Measurements from ENCODE around the gene FREM1. TPM values are rescaled to one million over a fixed set of nuclear protein-coding genes. Genes with fewer than 3 reads are reported as not detected.

Gene FREM1
- total RNA-seq, 1 experiment from 2014 or later, result 1.2 TPM

DNA sequence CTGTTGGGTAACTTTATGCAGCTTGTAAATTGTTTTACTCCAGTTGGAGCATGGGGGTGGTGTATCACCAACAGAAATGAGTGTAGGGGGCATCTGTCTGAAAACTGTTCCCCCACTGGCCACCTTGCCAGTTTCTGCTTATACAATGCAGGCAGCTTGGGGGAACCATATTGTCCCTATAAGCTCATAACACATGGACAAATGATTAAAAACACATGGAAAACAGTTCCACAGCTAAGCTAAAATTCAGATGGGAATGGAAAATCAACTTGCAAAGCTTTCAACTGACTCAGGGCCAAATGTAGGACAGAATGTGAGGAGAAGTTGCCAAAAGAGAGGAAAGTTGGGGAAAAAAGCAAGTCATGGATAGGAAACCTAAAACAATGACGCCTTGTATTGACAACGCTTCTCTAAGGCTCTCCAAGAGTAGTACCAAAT, 179.7 kb downstream of the FREM1 start:
- ChIA-PET CTCF (no interaction called here), POLR2A (ENCODE audit: unreplicated experiment) (interaction anchor here (0.6 kb wide), 1 partner anchor 181 kb away, joined by 4 read pairs; no protein-coding TSS in a partner anchor)
- DNase-seq (no peak), ATAC-seq (no peak)
- Histone ChIP-seq H3K9me2 (replicated peaks; ENCODE audit: low read length) (no peaks in the 10 kb centered on the region), H3K4me3 (ENCODE audit: low read length) (no peak overlapping the region), H2AFZ (ENCODE audit: low read length) (no peak overlapping the region), H3K79me2 (ENCODE audit: low read length) (no peaks in the 10 kb centered on the region), H3K27ac (ENCODE audit: low read length) (no peak overlapping the region), H3F3A (ENCODE audit: low read length, unreplicated experiment) (no peaks in the 10 kb centered on the region), H3K9ac (ENCODE audit: low read length) (no peak overlapping the region), H4K20me1 (ENCODE audit: low read length) (no peaks in the 10 kb centered on the region), H3K4me1 (ENCODE audit: insufficient read depth, low read length) (no peaks in the 10 kb centered on the region), H3K4me2 (ENCODE audit: low read length) (no peak overlapping the region), H3K27me3 (ENCODE audit: low read length) (no peaks in the 10 kb centered on the region), H3K36me3 (ENCODE audit: low read depth, low read length) (no peaks in the 10 kb centered on the region), H3K9me3 (ENCODE audit: low read length) (no peaks in the 10 kb centered on the region)
- BruUV-seq (replicated peaks), result no TSS peak
- intact Hi-C loops (cut with micrococcal nuclease), result no loop called here
- TF ChIP-seq EZH2phosphoT487 (IDR thresholded peaks at IDR 0.05; ENCODE audit: borderline replicate concordance, low read length) (no peak), EZH2 (IDR thresholded peaks at IDR 0.05; ENCODE audit: low read length, unreplicated experiment) (no peak)
- TF ChIP-seq, protein P1, sequence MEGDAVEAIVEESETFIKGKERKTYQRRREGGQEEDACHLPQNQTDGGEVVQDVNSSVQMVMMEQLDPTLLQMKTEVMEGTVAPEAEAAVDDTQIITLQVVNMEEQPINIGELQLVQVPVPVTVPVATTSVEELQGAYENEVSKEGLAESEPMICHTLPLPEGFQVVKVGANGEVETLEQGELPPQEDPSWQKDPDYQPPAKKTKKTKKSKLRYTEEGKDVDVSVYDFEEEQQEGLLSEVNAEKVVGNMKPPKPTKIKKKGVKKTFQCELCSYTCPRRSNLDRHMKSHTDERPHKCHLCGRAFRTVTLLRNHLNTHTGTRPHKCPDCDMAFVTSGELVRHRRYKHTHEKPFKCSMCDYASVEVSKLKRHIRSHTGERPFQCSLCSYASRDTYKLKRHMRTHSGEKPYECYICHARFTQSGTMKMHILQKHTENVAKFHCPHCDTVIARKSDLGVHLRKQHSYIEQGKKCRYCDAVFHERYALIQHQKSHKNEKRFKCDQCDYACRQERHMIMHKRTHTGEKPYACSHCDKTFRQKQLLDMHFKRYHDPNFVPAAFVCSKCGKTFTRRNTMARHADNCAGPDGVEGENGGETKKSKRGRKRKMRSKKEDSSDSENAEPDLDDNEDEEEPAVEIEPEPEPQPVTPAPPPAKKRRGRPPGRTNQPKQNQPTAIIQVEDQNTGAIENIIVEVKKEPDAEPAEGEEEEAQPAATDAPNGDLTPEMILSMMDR (conservative IDR thresholded peaks at IDR 0.05; ENCODE audit: low read depth, low read length), result no peak

DNA sequence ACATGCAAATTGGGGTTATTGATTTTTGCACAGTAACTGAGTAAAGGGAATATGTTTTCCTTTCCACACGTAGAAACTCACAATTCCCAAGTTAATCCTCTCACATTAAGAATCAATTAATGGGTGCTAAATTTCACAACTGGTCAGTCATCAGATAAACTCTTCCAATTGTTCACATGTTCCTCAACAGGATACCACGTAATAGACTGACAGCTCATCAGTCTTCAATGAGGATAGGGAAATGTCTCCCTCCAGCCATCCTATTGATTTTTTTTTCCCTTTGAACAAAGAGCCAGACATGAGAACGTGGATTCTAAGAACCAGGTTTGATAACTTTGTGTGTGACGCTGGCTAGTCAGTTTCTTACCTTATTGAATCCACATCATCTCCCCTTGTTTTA, 186.9 kb downstream of the FREM1 start:
- Histone ChIP-seq H3F3A (ENCODE audit: low read length, unreplicated experiment) (no peaks in the 10 kb centered on the region), H3K9me2 (replicated peaks; ENCODE audit: low read length) (no peaks in the 10 kb centered on the region), H3K27ac (ENCODE audit: low read length) (no peak overlapping the region), H3K4me2 (ENCODE audit: low read length) (no peak overlapping the region), H4K20me1 (ENCODE audit: low read length) (no peaks in the 10 kb centered on the region), H3K9ac (ENCODE audit: low read length) (no peak overlapping the region), H3K79me2 (ENCODE audit: low read length) (no peaks in the 10 kb centered on the region), H3K4me1 (ENCODE audit: insufficient read depth, low read length) (no peaks in the 10 kb centered on the region), H3K36me3 (ENCODE audit: low read depth, low read length) (no peaks in the 10 kb centered on the region), H3K9me3 (ENCODE audit: low read length) (no peaks in the 10 kb centered on the region), H2AFZ (ENCODE audit: low read length) (no peak overlapping the region), H3K4me3 (ENCODE audit: low read length) (no peak overlapping the region), H3K27me3 (ENCODE audit: low read length) (no peaks in the 10 kb centered on the region)
- CTCF ChIA-PET, result no interaction called here
- DNase-seq (no peak), ATAC-seq (no peak)
- intact Hi-C loops (cut with micrococcal nuclease), result no loop called here
- TF ChIP-seq EZH2phosphoT487 (IDR thresholded peaks at IDR 0.05; ENCODE audit: borderline replicate concordance, low read length), result no peak
- POLR2A ChIA-PET (ENCODE audit: unreplicated experiment), result no interaction called here
- no TSS peak for BruUV-seq (replicated peaks)

DNA sequence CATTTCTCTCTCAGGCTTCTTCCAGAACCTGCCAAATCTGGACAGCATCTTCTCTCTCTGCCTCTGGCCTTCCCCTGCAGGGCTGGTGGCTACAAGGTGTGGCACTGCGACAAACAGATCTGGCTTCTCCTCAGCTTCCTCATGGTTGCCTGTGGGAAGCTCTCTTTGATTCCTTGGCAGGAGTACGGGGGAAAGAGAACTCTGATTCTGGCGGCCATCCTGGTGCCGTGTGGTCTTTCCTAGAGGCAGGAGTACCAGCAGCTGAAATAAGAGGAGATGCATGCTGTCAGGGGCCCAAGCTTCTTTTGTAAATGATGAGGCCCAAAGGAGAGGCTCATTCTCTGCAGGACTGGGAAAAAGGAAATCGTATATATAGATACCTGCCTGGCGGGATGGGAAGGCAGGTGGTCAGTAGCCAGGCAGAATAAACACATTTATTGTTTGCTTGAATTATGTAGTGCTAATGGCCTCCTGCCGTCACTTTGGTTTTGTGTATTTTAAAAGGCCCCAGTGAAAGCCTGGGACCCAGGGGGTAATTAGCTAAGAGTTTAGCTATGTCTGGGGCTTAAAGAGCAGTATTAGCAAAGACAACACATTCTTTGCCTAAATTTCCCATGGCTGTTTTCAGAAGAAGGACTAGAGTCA, 187.7 kb downstream of the FREM1 start, which contains the start of gene CER1:
Gene CER1 (minus strand): TSS at position 343 of the 645 bp plus-strand sequence. CDS start 61 bp downstream, at position 282.
- Histone ChIP-seq H3K4me3 (ENCODE audit: low read length) (no peak within 1 kb of the TSS), H3K4me1 (ENCODE audit: insufficient read depth, low read length) (no peaks in the 10 kb centered on the region), H3K27me3 (ENCODE audit: low read length) (no peaks in the 10 kb centered on the region), H3K9me3 (ENCODE audit: low read length) (no peaks in the 10 kb centered on the region), H3K4me2 (ENCODE audit: low read length) (no peak within 1 kb of the TSS), H3K9ac (ENCODE audit: low read length) (no peak within 1 kb of the TSS), H2AFZ (ENCODE audit: low read length) (no peak within 1 kb of the TSS), H3K79me2 (ENCODE audit: low read length) (no peaks in the 10 kb centered on the region), H3K9me2 (replicated peaks; ENCODE audit: low read length) (no peaks in the 10 kb centered on the region), H3K27ac (ENCODE audit: low read length) (no peak within 1 kb of the TSS), H4K20me1 (ENCODE audit: low read length) (no peaks in the 10 kb centered on the region), H3F3A (ENCODE audit: low read length, unreplicated experiment) (no peaks in the 10 kb centered on the region), H3K36me3 (ENCODE audit: low read depth, low read length) (no peaks in the 10 kb centered on the region)
- TF ChIP-seq EZH2phosphoT487 (IDR thresholded peaks at IDR 0.05; ENCODE audit: borderline replicate concordance, low read length), result no peak
- no peak for TF ChIP-seq EZH2 (IDR thresholded peaks at IDR 0.05; ENCODE audit: low read length, unreplicated experiment)
- TF ChIP-seq, protein P1 (conservative IDR thresholded peaks at IDR 0.05; ENCODE audit: low read depth, low read length), result no peak
- CTCF ChIA-PET, result no interaction called here
- no TSS peak for BruUV-seq (replicated peaks)
- no peak for DNase-seq
- ATAC-seq, result no peak
- POLR2A ChIA-PET (ENCODE audit: unreplicated experiment), result no interaction called here
- intact Hi-C loops (cut with micrococcal nuclease), result no loop called here

Measured in PC-3 (cell line).